Right lobe of liver (tissue), 6 donors: ENCODE data around the gene HPS4. TPM values are rescaled to one million over a fixed set of nuclear protein-coding genes. Genes with fewer than 3 reads are reported as not detected.

Experiments used
- ATAC-seq, 4 donors: fragments of 200-7000 bp; cut with Tn5 transposase; one replicate each; pipeline ENCODE4 v1.9.1; 2020; ENCODE audit warnings: mild to moderate bottlenecking in 4 of 4, moderate library complexity in 4 of 4
- DNase-seq, 3 donors: peaks; one replicate each; pipeline ENCODE4 v3.0.0-alpha.2; 2020
- H3K27ac ChIP-seq, 3 donors: fragments of 200-600 bp; one replicate each; pipeline ENCODE4 v1.8.0; 2022
- H3K27me3 ChIP-seq, 2 donors: fragments of 200-600 bp; one replicate each; pipeline ENCODE4 v1.8.0; 2022
- H3K36me3 ChIP-seq, 4 donors: fragments of 200-600 bp; sonication (generic) in 1 of 4; one replicate each; pipeline versions ENCODE4 v1.5.1 to v1.8.0; 2017 to 2022; ENCODE audit warnings: control low read depth in 1 of 4
- H3K4me1 ChIP-seq, 4 donors: fragments of 200-600 bp; sonication (generic) in 1 of 4; one replicate each; pipeline versions ENCODE4 v1.5.1 to v1.8.0; 2017 to 2022; ENCODE audit warnings: control low read depth in 1 of 4
- H3K4me3 ChIP-seq, 3 donors: fragments of 200-600 bp; one replicate each; pipeline ENCODE4 v1.8.0; 2022
- H3K9me3 ChIP-seq, 4 donors: fragments of 200-600 bp; sonication (generic) in 1 of 4; one replicate each; pipeline versions ENCODE4 v1.5.1 to v1.8.0; 2017 to 2022; ENCODE audit warnings: control low read depth in 1 of 4
- CTCF ChIP-seq, 4 donors: fragments of 200-600 bp in 3 of 4; fragments of 450-650 bp in 1 of 4; IDR thresholded peaks; one replicate each; pipeline versions ENCODE4 v1.5.1 to v1.8.0; 2016 to 2022; ENCODE audit warnings: antibody characterized with exemption in 4 of 4, mild to moderate bottlenecking in 2 of 4
- POLR2A ChIP-seq: fragments of 450-650 bp; IDR thresholded peaks from one replicate; pipeline ENCODE4 v1.6.1; 2017; ENCODE audit warnings: antibody characterized with exemption, mild to moderate bottlenecking
- WGBS: methylation state at CpG from one replicate; pipeline ENCODE4 v1.1.6; 2018; ENCODE audit warnings: low coverage, low lambda C conversion rate; ENCODE audit not compliant: insufficient coverage; ENCODE audit errors: missing lambda C conversion rate; 5-methylcytosine and 5-hydroxymethylcytosine counted together
- intact Hi-C, 2 donors: fragments of 100-400 bp; cut with DNase I; formaldehyde crosslinking; loops; one replicate each; pipeline versions ENCODE4 v1.11.2 to v1.14.1; 2022
- total RNA-seq, 6 experiments: library from RNA; depleted of rRNA in 2 of 6; stranded (reverse); fragments of >200 nt in 2 of 6; fragmentation: NEBNext Ultra II Directional in 3 of 6; extraction: Animal tissue kit (Norgen Biotek cat#: 25700) in 3 of 6; gene quantifications; one replicate each; pipeline versions ENCODE4 v1.1.0 to v1.2.4, GENCODE V29; 2016 to 2023
- donor health status: DM: no; HTN: yes; CAD: no.
- donor health status: DM: no; HTN: no; CAD: no.
- donor health status: DM: no; HTN: no; CAD: no.
- donor health status: DM: no; HTN: yes; CAD: no.
- donor health status: DM: no; HTN: yes; CAD: no.

HPS4 gene
- total RNA-seq, 6 experiments from 2014 or later: 10.7 to 13.8 (median 12.6) TPM

- Histone ChIP-seq H3K4me1 (peaks cover 0 to 4% (median 0%) of the 10 kb centered on the region in 4 donors), H3K9me3 (no peaks in the 10 kb centered on the region), H3K27ac (no peak overlapping the region), H3K27me3 (no peaks in the 10 kb centered on the region), H3K4me3 (no peak overlapping the region), H3K36me3 (peaks cover 8 to 54% (median 19%) of the 10 kb centered on the region in 4 donors)
- WGBS: 50% methylated on average over 2 of the region's 3 CpGs
- DNase-seq (no peak), ATAC-seq (no peak)
- intact Hi-C loops: no loop called here
- TF ChIP-seq POLR2A (no peak), CTCF (IDR thresholded peaks at IDR 0.05) (no peak)
These were observed 4.4 kb upstream of the HPS4 start for GRCh38 chr22:26487996-26488395.

GRCh38 chr22:26486394-26486793, 2.8 kb upstream of the HPS4 start:
- peaks cover 0 to 38% (median 9%) of the 10 kb centered on the region in 4 donors for H3K36me3 ChIP-seq
- no peaks in the 10 kb centered on the region for H3K9me3 ChIP-seq
- H3K4me3 ChIP-seq: no peak overlapping the region
- TF ChIP-seq CTCF (IDR thresholded peaks at IDR 0.05) (no peak), POLR2A (no peak)
- WGBS: 76% methylated on average over 5 of the region's 5 CpGs
- ATAC-seq: no peak
- no peak overlapping the region for H3K27ac ChIP-seq
- no peaks in the 10 kb centered on the region for H3K27me3 ChIP-seq
- H3K4me1 ChIP-seq: peaks cover 0 to 12% (median 0%) of the 10 kb centered on the region in 4 donors
- no peak for DNase-seq
- intact Hi-C loops: no loop called here

GRCh38 chr22:26485806-26486390, 2.3 kb upstream of the HPS4 start:
- intact Hi-C loops: no loop called here
- Histone ChIP-seq H3K27ac (no peak overlapping the region), H3K27me3 (no peaks in the 10 kb centered on the region), H3K36me3 (peaks cover 0 to 33% (median 4%) of the 10 kb centered on the region in 4 donors), H3K9me3 (no peaks in the 10 kb centered on the region), H3K4me1 (peaks cover 0 to 12% (median 0%) of the 10 kb centered on the region in 4 donors), H3K4me3 (no peak overlapping the region)
- WGBS: 53% methylated on average over 3 of the region's 3 CpGs
- ATAC-seq (no peak), DNase-seq (no peak)
- TF ChIP-seq POLR2A (no peak), CTCF (IDR thresholded peaks at IDR 0.05) (no peak)

- DNase-seq (no peak), ATAC-seq (no peak)
- H3K27me3 ChIP-seq: no peaks in the 10 kb centered on the region
- 30% methylated on average over 7 of the region's 7 CpGs for WGBS
- H3K4me3 ChIP-seq: no peak overlapping the region
- intact Hi-C loops: no loop called here
- H3K27ac ChIP-seq: no peak overlapping the region
- peaks cover 0 to 27% (median 1%) of the 10 kb centered on the region in 4 donors for H3K36me3 ChIP-seq
- H3K4me1 ChIP-seq: peaks cover 0 to 20% (median 3%) of the 10 kb centered on the region in 4 donors
- H3K9me3 ChIP-seq: no peaks in the 10 kb centered on the region
- TF ChIP-seq CTCF (IDR thresholded peaks at IDR 0.05): no peak
- no peak for TF ChIP-seq POLR2A
These were observed 1.4 kb upstream of the HPS4 start for GRCh38 chr22:26485013-26485412.
